Erythroblast (primary cell): ENCODE data around the gene SPATA4.

Source experiments
- DNase-seq, 2 experiments: peaks; one replicate each; lab custom pipeline; 2025; lab: John Stamatoyannopoulos, UW
- GATA1 ChIP-seq: IDR thresholded peaks from 2 replicates; pipeline ENCODE4 v1.6.1; 2011; ENCODE audit warnings: low read depth, mild to moderate bottlenecking, control low read depth, low read length, moderate library complexity
- POLR2A ChIP-seq: IDR thresholded peaks from 2 replicates; pipeline ENCODE4 v1.6.1; 2011; ENCODE audit warnings: mild to moderate bottlenecking, low read length

Gene SPATA4

GRCh38 chr4:176153124-176153523, 42.3 kb downstream of the SPATA4 start:
- TF ChIP-seq POLR2A = no peak
- no peak for TF ChIP-seq GATA1
- DNase-seq = no peak

- no peak for DNase-seq
- TF ChIP-seq GATA1 (no peak), POLR2A (no peak)
Observed at GRCh38 chr4:176150704-176151103, 44.7 kb downstream of the SPATA4 start.

- TF ChIP-seq POLR2A (no peak), GATA1 (no peak)
- peak in 1 of 2 experiments; percentile 10 for DNase-seq
Observed at GRCh38 chr4:176150356-176150682, 45.1 kb downstream of the SPATA4 start.

- DNase-seq = no peak
Observed at GRCh38 chr4:176149680-176150355, 45.6 kb downstream of the SPATA4 start.

GRCh38 chr4:176142253-176142652, 53.1 kb downstream of the SPATA4 start:
- no peak for DNase-seq
- TF ChIP-seq GATA1 (no peak), POLR2A (no peak)

More at GRCh38 chr4:176149680-176150355, 45.6 kb downstream of the SPATA4 start:
- TF ChIP-seq POLR2A (no peak), GATA1 (no peak)

GRCh38 chr4:176139518-176139917, 55.9 kb downstream of the SPATA4 start:
- no peak for DNase-seq
- TF ChIP-seq GATA1 (no peak), POLR2A (no peak)

GRCh38 chr4:176137631-176138030, 57.8 kb downstream of the SPATA4 start:
- no peak for DNase-seq
- TF ChIP-seq GATA1 = no peak
- no peak for TF ChIP-seq POLR2A

GRCh38 chr4:176134670-176135069, 60.7 kb downstream of the SPATA4 start:
- DNase-seq = no peak
- TF ChIP-seq GATA1 (no peak), POLR2A (no peak)
